ENCODE data around the gene SLF2.

GRCh38 chr10:100977436-100977835, 64.7 kb downstream of the SLF2 start:
- TF ChIP-seq RAD21 (IDR thresholded peaks at IDR 0.05) = no peak
- no peak for TF ChIP-seq CTCF (IDR thresholded peaks at IDR 0.05; ENCODE audit: low read depth, low read length, missing input control)
- TF ChIP-seq JUND (IDR thresholded peaks at IDR 0.05) = no peak
- no peak for TF ChIP-seq EGR1 (IDR thresholded peaks at IDR 0.05; ENCODE audit: low read depth in 2 of 2)
- TF ChIP-seq TAF1 (conservative IDR thresholded peaks at IDR 0.05) = no peak
- TF ChIP-seq ZBTB33 (IDR thresholded peaks at IDR 0.05) = no peak
- no peak for TF ChIP-seq RXRA (IDR thresholded peaks at IDR 0.05)
- no peak for TF ChIP-seq YY1 (IDR thresholded peaks at IDR 0.05)
- no peak for TF ChIP-seq GABPA (IDR thresholded peaks at IDR 0.05 in 1 of 2, conservative IDR thresholded peaks at IDR 0.05 in 1 of 2)
- TF ChIP-seq FOXA2 (IDR thresholded peaks at IDR 0.05) = no peak

Data from liver (tissue), 3 donors.